Cortex of kidney (tissue), 1 donor: ENCODE results near the gene SAMD4A.

ENCODE experiments used
- DNase-seq: peaks from one replicate; lab custom pipeline; 2025; lab: John Stamatoyannopoulos, UW

SAMD4A gene

GRCh38 chr14:54660604-54661111, 93.7 kb downstream of the SAMD4A start:
- DNase-seq = no peak

GRCh38 chr14:54662491-54663133, 95.7 kb downstream of the SAMD4A start:
- DNase-seq = no peak

GRCh38 chr14:54664961-54665360, 98.0 kb downstream of the SAMD4A start:
- DNase-seq = no peak

- DNase-seq = no peak
Observed at GRCh38 chr14:54665946-54666345, 99.0 kb downstream of the SAMD4A start.

- no peak for DNase-seq
Observed at GRCh38 chr14:54667026-54667744, 100.3 kb downstream of the SAMD4A start.

- no peak for DNase-seq
Observed at GRCh38 chr14:54667764-54668163, 100.8 kb downstream of the SAMD4A start.

- DNase-seq = no peak
Observed at GRCh38 chr14:54669721-54670561, 103.0 kb downstream of the SAMD4A start.

GRCh38 chr14:54671537-54671936, 104.6 kb downstream of the SAMD4A start:
- DNase-seq = no peak

- no peak for DNase-seq
Observed at GRCh38 chr14:54672181-54672580, 105.3 kb downstream of the SAMD4A start.

- no peak for DNase-seq
Observed at GRCh38 chr14:54672688-54673087, 105.8 kb downstream of the SAMD4A start.

- no peak for DNase-seq
Observed at GRCh38 chr14:54673193-54674045, 106.5 kb downstream of the SAMD4A start.

- no peak for DNase-seq
Observed at GRCh38 chr14:54674046-54674741, 107.3 kb downstream of the SAMD4A start.

GRCh38 chr14:54675236-54676128, 108.6 kb downstream of the SAMD4A start:
- no peak for DNase-seq

GRCh38 chr14:54676812-54677708, 110.1 kb downstream of the SAMD4A start:
- DNase-seq = no peak

- no peak for DNase-seq
Observed at GRCh38 chr14:54680651-54681050, 113.7 kb downstream of the SAMD4A start.

- no peak for DNase-seq
Observed at GRCh38 chr14:54681811-54682261, 114.9 kb downstream of the SAMD4A start.

- no peak for DNase-seq
Observed at GRCh38 chr14:54682578-54682977, 115.7 kb downstream of the SAMD4A start.

- DNase-seq = no peak
Observed at GRCh38 chr14:54683882-54684794, 117.2 kb downstream of the SAMD4A start.
